H9 (cell line): ENCODE measurements around the gene VWF. TPM values are rescaled to one million over a fixed set of nuclear protein-coding genes. Genes with fewer than 3 reads are reported as not detected.
A peak's percentile ranks its signal among the peaks of the same experiment; 100 is the strongest.

Experiments used
- DNase-seq: peaks from one replicate; pipeline ENCODE4 v3.0.0-alpha.2; 2017
- H2AFZ ChIP-seq: one replicate; pipeline ENCODE4 v1.6.1; 2013; ENCODE audit warnings: mild to moderate bottlenecking, low read length, control low read depth, moderate library complexity
- H2AK5ac ChIP-seq: 2 replicates; pipeline ENCODE4 v1.6.1; 2013; ENCODE audit warnings: low read length, control low read depth, mixed read lengths; ENCODE audit not compliant: insufficient read length
- H2BK120ac ChIP-seq: one replicate; pipeline ENCODE4 v1.6.1; 2013; ENCODE audit warnings: low read depth, mild to moderate bottlenecking, low read length, control low read depth, inconsistent platforms; ENCODE audit not compliant: poor library complexity, severe bottlenecking
- H2BK12ac ChIP-seq: 2 replicates; pipeline ENCODE4 v1.6.1; 2013; ENCODE audit warnings: low read length, control low read depth, mixed read lengths, low read depth; ENCODE audit not compliant: insufficient read length
- H2BK15ac ChIP-seq: 2 replicates; pipeline ENCODE4 v1.6.1; 2013; ENCODE audit warnings: low read depth, low read length, control low read depth
- H2BK20ac ChIP-seq: one replicate; pipeline ENCODE4 v1.6.1; 2013; ENCODE audit warnings: low read depth, mild to moderate bottlenecking, low read length, control low read depth, inconsistent platforms; ENCODE audit not compliant: poor library complexity, severe bottlenecking
- H2BK5ac ChIP-seq: 2 replicates; pipeline ENCODE4 v1.6.1; 2013; ENCODE audit warnings: low read length, control low read depth, mixed read lengths; ENCODE audit not compliant: insufficient read length
- H3K14ac ChIP-seq: 2 replicates; pipeline ENCODE4 v1.6.1; 2013; ENCODE audit warnings: low read length, control low read depth; ENCODE audit not compliant: insufficient read depth
- H3K18ac ChIP-seq: 2 replicates; pipeline ENCODE4 v1.6.1; 2013; ENCODE audit warnings: low read depth, mild to moderate bottlenecking, mixed read lengths, low read length, control low read depth; ENCODE audit not compliant: insufficient read length
- H3K23ac ChIP-seq: 2 replicates; pipeline ENCODE4 v1.6.1; 2013; ENCODE audit warnings: low read length, control low read depth, mixed read lengths, low read depth; ENCODE audit not compliant: insufficient read length
- H3K23me2 ChIP-seq: 2 replicates; pipeline ENCODE4 v1.6.1; 2013; ENCODE audit warnings: low read depth, mild to moderate bottlenecking, mixed read lengths, low read length, control low read depth; ENCODE audit not compliant: insufficient read length, poor library complexity, severe bottlenecking
- H3K27ac ChIP-seq: 2 replicates; pipeline ENCODE4 v1.5.1; 2013; ENCODE audit warnings: low read length, control low read depth, mixed read lengths, low read depth; ENCODE audit not compliant: insufficient read length
- H3K27me3 ChIP-seq: 2 replicates; pipeline ENCODE4 v1.6.1; 2013; ENCODE audit warnings: low read length, control low read depth, inconsistent platforms; ENCODE audit not compliant: insufficient read depth
- H3K4ac ChIP-seq: 2 replicates; pipeline ENCODE4 v1.6.1; 2013; ENCODE audit warnings: low read depth, mild to moderate bottlenecking, control low read depth, inconsistent platforms, low read length, moderate library complexity
- H3K4me1 ChIP-seq: 2 replicates; pipeline ENCODE4 v1.6.1; 2013; ENCODE audit warnings: low read length, control low read depth, inconsistent platforms; ENCODE audit not compliant: insufficient read depth
- H3K4me2 ChIP-seq: 2 replicates; pipeline ENCODE4 v1.6.1; 2013; ENCODE audit warnings: low read length, control low read depth, mixed read lengths; ENCODE audit not compliant: insufficient read length, insufficient read depth
- H3K56ac ChIP-seq: 2 replicates; pipeline ENCODE4 v1.6.1; 2013; ENCODE audit warnings: low read depth, mild to moderate bottlenecking, mixed read lengths, low read length, control low read depth; ENCODE audit not compliant: insufficient read length
- H3K79me1 ChIP-seq: 2 replicates; pipeline ENCODE4 v1.6.1; 2013; ENCODE audit warnings: low read depth, mild to moderate bottlenecking, moderate library complexity, low read length, control low read depth, inconsistent platforms; ENCODE audit not compliant: insufficient read depth, poor library complexity, severe bottlenecking
- H3K79me2 ChIP-seq: 2 replicates; pipeline ENCODE4 v1.6.1; 2013; ENCODE audit warnings: low read length, control low read depth, inconsistent platforms; ENCODE audit not compliant: insufficient read depth
- H3K9ac ChIP-seq: 2 replicates; pipeline ENCODE4 v1.6.1; 2013; ENCODE audit warnings: low read length, control low read depth, mixed read lengths; ENCODE audit not compliant: insufficient read length; ENCODE audit errors: extremely low read depth
- H3K9me3 ChIP-seq: one replicate; pipeline ENCODE4 v1.6.1; 2013; ENCODE audit warnings: low read depth, low read length, inconsistent platforms; ENCODE audit not compliant: control insufficient read depth
- H3T11ph ChIP-seq: one replicate; pipeline ENCODE4 v1.6.1; 2013; ENCODE audit warnings: mild to moderate bottlenecking, low read length, control low read depth, inconsistent platforms
- H4K20me1 ChIP-seq: one replicate; pipeline ENCODE4 v1.6.1; 2013; ENCODE audit not compliant: control insufficient read depth, insufficient read length, insufficient read depth
- H4K5ac ChIP-seq: 2 replicates; pipeline ENCODE4 v1.6.1; 2013; ENCODE audit warnings: low read depth, mild to moderate bottlenecking, mixed read lengths, low read length, control low read depth; ENCODE audit not compliant: insufficient read length
- H4K8ac ChIP-seq: replicated peaks from 2 replicates; pipeline ENCODE4 v1.6.1; 2013; ENCODE audit warnings: low read length, control low read depth, mixed read lengths, low read depth; ENCODE audit not compliant: insufficient read length
- H4K91ac ChIP-seq: 2 replicates; pipeline ENCODE4 v1.6.1; 2013; ENCODE audit warnings: low read depth, mild to moderate bottlenecking, moderate library complexity, mixed read lengths, low read length, control low read depth; ENCODE audit not compliant: insufficient read length
- H3K27ac Mint-ChIP-seq, 3 experiments: 2 replicates in 2 of 3; 3 replicates in 1 of 3; pipeline ENCODE4 v1.8.0; 2020 to 2021; ENCODE audit warnings: mixed read lengths in 3 of 3, mild to moderate bottlenecking in 1 of 3, moderate library complexity in 1 of 3
- H3K27me3 Mint-ChIP-seq: 2 replicates; pipeline ENCODE4 v1.8.0; 2021; ENCODE audit warnings: low read depth, mild to moderate bottlenecking, moderate library complexity, mixed read lengths
- H3K36me3 Mint-ChIP-seq, 3 experiments: 2 replicates in 2 of 3; 3 replicates in 1 of 3; pipeline ENCODE4 v1.8.0; 2020 to 2021; ENCODE audit warnings: low read depth in 3 of 3, mixed read lengths in 3 of 3; ENCODE audit not compliant: insufficient read depth in 1 of 3
- H3K4me1 Mint-ChIP-seq, 2 experiments: 2 replicates each; pipeline ENCODE4 v1.8.0; 2020; ENCODE audit warnings: mixed read lengths in 2 of 2
- H3K4me3 Mint-ChIP-seq, 2 experiments: 2 replicates in 1 of 2; 3 replicates in 1 of 2; pipeline ENCODE4 v1.8.0; 2020 to 2021; ENCODE audit warnings: mild to moderate bottlenecking in 2 of 2, mixed read lengths in 2 of 2, moderate library complexity in 1 of 2
- H3K9me3 Mint-ChIP-seq, 2 experiments: 2 replicates in 1 of 2; 3 replicates in 1 of 2; pipeline ENCODE4 v1.8.0; 2020; ENCODE audit warnings: mild to moderate bottlenecking in 2 of 2, mixed read lengths in 2 of 2, moderate library complexity in 1 of 2
- CTCF ChIP-seq: fragments of 200-600 bp; sonication (generic); conservative IDR thresholded peaks from 3 replicates; pipeline ENCODE4 v1.8.0; 2021; ENCODE audit warnings: antibody characterized with exemption, mild to moderate bottlenecking
- WGBS: extraction: QIAGEN DNeasy Blood & Tissue Kit; methylation state at CpG from one replicate; pipeline ENCODE4 v1.1.7; 2013; ENCODE audit warnings: missing lambda C conversion rate, low lambda C conversion rate, mixed read lengths; ENCODE audit not compliant: insufficient read length; ENCODE audit errors: extremely low coverage; 5-methylcytosine and 5-hydroxymethylcytosine counted together
- total RNA-seq: library from RNA; stranded (reverse); gene quantifications from 2 replicates; pipeline ENCODE4 v1.2.1, GENCODE V29; 2021

VWF gene
- total RNA-seq, 1 experiment from 2014 or later, result 0.17 TPM

GRCh38 chr12:5898874-5899273 is 225.6 kb downstream of the VWF start:
- Histone ChIP-seq H3K79me2 (no peaks in the 10 kb centered on the region), H2BK20ac (no peak overlapping the region), H3K56ac (no peak overlapping the region), H3K18ac (no peak overlapping the region), H3K4me1 (no peaks in the 10 kb centered on the region; the same call in 1 of the 2 replicates), H4K8ac (no peak overlapping the region), H3K4me2 (no peak overlapping the region), H3K27ac (no peak overlapping the region), H4K20me1 (no peaks in the 10 kb centered on the region), H2AK5ac (no peak overlapping the region), H3K4ac (no peak overlapping the region), H2BK120ac (no peak overlapping the region), H3K79me1 (no peaks in the 10 kb centered on the region), H2BK15ac (no peak overlapping the region), H3K9ac (no peak overlapping the region), H2AFZ (no peak overlapping the region), H2BK12ac (no peak overlapping the region), H4K5ac (no peak overlapping the region), H3K9me3 (no peaks in the 10 kb centered on the region), H3K14ac (no peak overlapping the region), H3K27me3 (no peaks in the 10 kb centered on the region), H3K23me2 (no peaks in the 10 kb centered on the region), H4K91ac (no peak overlapping the region), H3T11ph (no peak overlapping the region), H2BK5ac (no peak overlapping the region), H3K23ac (no peak overlapping the region)
- Mint-ChIP-seq H3K27ac (no peak overlapping the region), H3K27me3 (peaks cover 7% of the 10 kb centered on the region; the same call in 1 of the 2 replicates), H3K4me3 (no peak overlapping the region), H3K36me3 (peaks cover 0 to 7% (median 2%) of the 10 kb centered on the region in 3 experiments; a peak in 3 of 7 replicates), H3K9me3 (peaks cover 4 to 9% of the 10 kb centered on the region in 2 experiments; a peak in 3 of 5 replicates), H3K4me1 (peaks cover 11 to 18% of the 10 kb centered on the region in 2 experiments)
- peak; percentile 68 for TF ChIP-seq CTCF
- peak; percentile 63 for DNase-seq
- WGBS, result no CpG with 5 or more reads among the region's 3 CpGs

Other genes with a start within 250 kb of the VWF start
- gene ANO2, start 179.4 kb downstream of the VWF start, total RNA-seq, result 3.8 and 4.2 TPM in 2 replicates
- 131 and 132 TPM in 2 replicates for gene CD9, start 75.7 kb upstream of the VWF start, total RNA-seq
- gene PLEKHG6, start 186.0 kb upstream of the VWF start, total RNA-seq, result 17.7 and 20.0 TPM in 2 replicates
- 55.9 and 59.9 TPM in 2 replicates for gene TNFRSF1A, start 217.4 kb upstream of the VWF start, total RNA-seq